HepG2 (cell line): Measurements from ENCODE around the gene CAT. TPM values are rescaled to one million over a fixed set of nuclear protein-coding genes. Genes with fewer than 3 reads are reported as not detected.

ENCODE experiments used
- ATAC-seq: fragments of 200-7000 bp; cut with Tn5 transposase; 3 replicates; pipeline ENCODE4 v1.9.1; 2020; ENCODE audit warnings: mild to moderate bottlenecking, moderate library complexity
- BruUV-seq: library from RNA; stranded (reverse); fragments of 400-500 nt; replicated peaks from 2 replicates; lab custom pipeline; 2021; lab: Mats Ljungman, UMichigan
- CTCF ChIA-PET: fragments of 300-600 bp; formaldehyde crosslinking; extraction: SDS; loops from one replicate; lab custom pipeline; 2021; ENCODE audit warnings: low total read pairs, inconsistent platforms, low intra/inter-chr PET ratio; lab: Yijun Ruan, JAX
- POLR2A ChIA-PET: fragments of 350-600 bp; sonication (Branson Sonifier 250); formaldehyde crosslinking; loops from one replicate; lab custom pipeline; 2020; ENCODE audit warnings: antibody characterized with exemption, inconsistent platforms; lab: Yijun Ruan, JAX
- DNase-seq: peaks from one replicate; pipeline ENCODE4 v3.0.0-alpha.2; 2015; ENCODE audit warnings: low spot score
- FAIRE-seq: peaks from 3 replicates; lab custom pipeline; 2011; peaks lifted over from hg19 to GRCh38; lab: Jason Lieb, UNC
- H2AFZ ChIP-seq: one replicate; pipeline ENCODE4 v1.6.1; 2011; ENCODE audit warnings: low read length, inconsistent platforms
- H3K27ac ChIP-seq: fragments of 300-600 bp; 3 replicates; pipeline ENCODE4 v1.8.0; 2011; ENCODE audit warnings: mixed run types, mild to moderate bottlenecking, mixed read lengths, low read length, inconsistent platforms; ENCODE audit not compliant: insufficient read depth; ENCODE audit errors: extremely low read length
- H3K27me3 ChIP-seq, 2 experiments: fragments of 200-600 bp in 1 of 2; 2 replicates in 1 of 2; 3 replicates in 1 of 2; pipeline versions ENCODE4 v1.6.0 to v1.8.0; 2011; ENCODE audit warnings: low read length in 2 of 2, mild to moderate bottlenecking in 2 of 2, moderate library complexity in 2 of 2, inconsistent platforms in 1 of 2; ENCODE audit not compliant: insufficient read depth in 2 of 2, control insufficient read depth in 1 of 2
- H3K36me3 ChIP-seq, 2 experiments: fragments of 200-600 bp in 1 of 2; replicated peaks in 1 of 2; 2 replicates in 1 of 2; 3 replicates in 1 of 2; pipeline versions ENCODE4 v1.5.1 to v1.8.0; 2011; ENCODE audit warnings: low read length in 2 of 2, inconsistent platforms in 1 of 2; ENCODE audit not compliant: insufficient read depth in 2 of 2, control insufficient read depth in 1 of 2
- H3K4me1 ChIP-seq: 2 replicates; pipeline ENCODE4 v1.5.1; 2012; ENCODE audit warnings: low read length, inconsistent platforms; ENCODE audit not compliant: insufficient read depth
- H3K4me2 ChIP-seq: 2 replicates; pipeline ENCODE4 v1.6.0; 2011; ENCODE audit warnings: low read depth, low read length, inconsistent platforms
- H3K4me3 ChIP-seq, 3 experiments: fragments of 200-600 bp in 1 of 3; sonication (generic), shearing (Covaris generic) in 1 of 3; replicated peaks in 1 of 3; 2 replicates each; pipeline ENCODE4 v1.5.1; 2011 to 2016; ENCODE audit warnings: low read length in 3 of 3, inconsistent platforms in 2 of 3, low read depth in 2 of 3, mild to moderate bottlenecking in 2 of 3, control low read depth in 1 of 3, mixed read lengths in 1 of 3; ENCODE audit not compliant: insufficient read depth in 1 of 3
- H3K79me2 ChIP-seq: one replicate; pipeline ENCODE4 v1.6.1; 2011; ENCODE audit warnings: low read length, inconsistent platforms; ENCODE audit not compliant: insufficient read depth
- H3K9ac ChIP-seq: 2 replicates; pipeline ENCODE4 v1.6.0; 2011; ENCODE audit warnings: mild to moderate bottlenecking, low read depth, low read length, inconsistent platforms; ENCODE audit not compliant: insufficient read depth
- H3K9me3 ChIP-seq: 2 replicates; pipeline ENCODE4 v1.5.1; 2012; ENCODE audit warnings: mild to moderate bottlenecking, low read length
- H4K20me1 ChIP-seq: 2 replicates; pipeline ENCODE4 v1.6.0; 2011; ENCODE audit warnings: inconsistent platforms, mild to moderate bottlenecking, low read length, moderate library complexity; ENCODE audit not compliant: insufficient read depth
- DMAP1 ChIP-seq: IDR thresholded peaks from 2 replicates; pipeline ENCODE4 v1.6.1; 2016
- DR1 ChIP-seq: sonication (generic); formaldehyde crosslinking; IDR thresholded peaks from 2 replicates; pipeline ENCODE4 v1.8.0; 2021; ENCODE audit warnings: mild to moderate bottlenecking, missing genetic modification reagents, inconsistent platforms
- FOXA3 ChIP-seq: IDR thresholded peaks from 2 replicates; pipeline ENCODE4 v1.6.1; 2016; ENCODE audit warnings: missing genetic modification reagents, missing compliant biosample characterization
- GATAD2A ChIP-seq: IDR thresholded peaks from 2 replicates; pipeline ENCODE4 v1.6.1; 2016
- HNF4G ChIP-seq, 2 experiments: sonication (generic) in 1 of 2; formaldehyde crosslinking in 1 of 2; IDR thresholded peaks; 2 replicates each; pipeline versions ENCODE4 v1.4.0 to v1.6.1; 2011 to 2020; ENCODE audit warnings: borderline replicate concordance in 2 of 2, low read depth in 2 of 2, mild to moderate bottlenecking in 2 of 2, low read length in 1 of 2, missing genetic modification reagents in 1 of 2, moderate library complexity in 1 of 2
- NR1H2 ChIP-seq: sonication (generic); formaldehyde crosslinking; IDR thresholded peaks from 2 replicates; pipeline ENCODE4 v1.8.1; 2022; ENCODE audit warnings: low read depth, missing genetic modification reagents, borderline replicate concordance
- PCBP2 ChIP-seq: fragments of 200-400 bp; formaldehyde crosslinking; optimal IDR thresholded peaks from 2 replicates; pipeline ENCODE3; 2018; ENCODE audit warnings: low read length, low read depth; ENCODE audit not compliant: poor library complexity, severe bottlenecking
- TCF7L2 ChIP-seq: IDR thresholded peaks from 2 replicates; pipeline ENCODE4 v1.6.1; 2011; ENCODE audit warnings: mild to moderate bottlenecking, low read depth, low read length, moderate library complexity
- THYN1 ChIP-seq: sonication (generic); formaldehyde crosslinking; IDR thresholded peaks from 2 replicates; pipeline ENCODE4 v1.8.1; 2023; ENCODE audit warnings: low read depth, mild to moderate bottlenecking, moderate library complexity, missing genetic modification reagents, borderline replicate concordance
- ZMYM4 ChIP-seq: sonication (generic); formaldehyde crosslinking; IDR thresholded peaks from 2 replicates; pipeline ENCODE4 v1.8.1; 2023; ENCODE audit warnings: mild to moderate bottlenecking, missing genetic modification reagents
- ZNF12 ChIP-seq: sonication (generic); formaldehyde crosslinking; IDR thresholded peaks from 2 replicates; pipeline ENCODE4 v1.5.0; 2020; ENCODE audit warnings: missing genetic modification reagents
- ZNF24 ChIP-seq: fragments of 450-650 bp; IDR thresholded peaks from 2 replicates; pipeline ENCODE4 v1.6.1; 2017; ENCODE audit warnings: antibody characterized with exemption, mild to moderate bottlenecking
- ZNF367 ChIP-seq: sonication (generic); formaldehyde crosslinking; IDR thresholded peaks from 2 replicates; pipeline ENCODE4 v1.4.0; 2020; ENCODE audit warnings: missing genetic modification reagents, borderline replicate concordance
- ZNF564 ChIP-seq: sonication (generic); formaldehyde crosslinking; IDR thresholded peaks from 2 replicates; pipeline ENCODE4 v1.8.1; 2023; ENCODE audit warnings: mild to moderate bottlenecking, missing genetic modification reagents
- ZNF567 ChIP-seq: sonication (generic); formaldehyde crosslinking; IDR thresholded peaks from 2 replicates; pipeline ENCODE4 v1.8.1; 2023; ENCODE audit warnings: mild to moderate bottlenecking, missing genetic modification reagents, borderline replicate concordance
- ZNF883 ChIP-seq: sonication (generic); formaldehyde crosslinking; IDR thresholded peaks from 2 replicates; pipeline ENCODE4 v1.5.1; 2020; ENCODE audit warnings: mild to moderate bottlenecking, missing genetic modification reagents; ENCODE audit errors: not compliant biosample characterization
- WGBS: methylation state at CpG from one replicate; pipeline ENCODE4 v1.1.6; 2017; ENCODE audit warnings: low lambda C conversion rate; 5-methylcytosine and 5-hydroxymethylcytosine counted together
- in situ Hi-C: cut with HindIII; loops from 2 replicates; pipeline ENCODE4 v1.10.0; 2017; ENCODE audit warnings: low pct_unique_long_range_greater_than_20kb; ENCODE audit not compliant: extremely low pct_ligation_motif_present
- intact Hi-C: fragments of 100-400 bp; cut with micrococcal nuclease; formaldehyde crosslinking; loops from one replicate; pipeline ENCODE4 v1.10.0; 2022; ENCODE audit not compliant: unreplicated experiment
- polyA plus RNA-seq, 8 experiments: library from polyadenylated mRNA; depleted of rRNA in 3 of 8; stranded (reverse) in 7 of 8; unstranded in 1 of 8; fragments of >200 nt; fragmentation: Illumina TruSeq in 4 of 8; extraction: Trizol in 4 of 8; gene quantifications; 2 replicates each; pipeline versions ENCODE4 v1.2.1 to v1.2.3, GENCODE V29; 2011 to 2016; ENCODE audit warnings: low read depth in 4 of 8, missing spikeins in 1 of 8, mixed read lengths in 1 of 8; ENCODE audit not compliant: insufficient read depth in 1 of 8
- total RNA-seq, 5 experiments: library from RNA; depleted of rRNA; stranded (reverse); fragments of >200 nt; fragmentation: Illumina TruSeq; extraction: Trizol; gene quantifications; 2 replicates each; pipeline ENCODE4 v1.2.3, GENCODE V29; 2016; ENCODE audit warnings: low read depth in 1 of 5
- TF ChIP-seq, protein P1 (sequence below): sonication (generic); formaldehyde crosslinking; IDR thresholded peaks from 2 replicates; pipeline ENCODE4 v1.4.0; 2020; ENCODE audit warnings: missing genetic modification reagents
- TF ChIP-seq, protein P2 (sequence below): sonication (generic); formaldehyde crosslinking; IDR thresholded peaks from 2 replicates; pipeline ENCODE4 v1.5.0; 2020; ENCODE audit warnings: missing genetic modification reagents

CAT gene
- total and polyA plus RNA-seq, 2 of the 13 experiments (the other 11 are each of a cell fraction or from before 2014, with no cell fraction given): 107 to 136 TPM

DNA sequence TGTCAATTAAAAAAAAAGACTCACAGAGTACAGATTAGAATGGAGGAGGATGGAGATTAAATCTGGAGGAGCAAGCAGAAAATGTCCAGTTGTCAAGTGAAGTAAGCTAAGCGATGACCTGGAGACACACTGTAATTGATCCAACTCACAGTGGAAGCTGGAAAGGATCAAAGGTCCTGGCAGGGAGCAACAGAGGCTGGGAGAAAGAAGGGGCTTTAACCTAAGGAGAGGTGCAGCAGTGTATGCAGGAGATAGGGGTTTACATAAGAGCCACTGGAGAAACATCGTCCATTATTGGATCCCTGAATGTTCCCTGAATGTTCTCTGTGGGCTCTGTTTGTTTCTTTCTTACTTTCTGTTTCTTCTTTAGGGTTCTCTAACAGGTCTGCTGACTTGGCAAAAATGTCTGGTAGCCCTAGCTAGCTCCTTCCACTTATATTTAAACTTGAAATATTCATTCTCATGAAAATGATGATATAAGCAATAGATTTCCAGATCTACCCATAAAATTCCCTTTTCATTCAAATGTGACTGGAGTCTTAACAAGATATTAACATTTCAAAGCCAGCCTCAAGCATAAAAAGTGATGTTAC lies 30.1 kb upstream of the CAT start (continued):
- TF ChIP-seq GATAD2A (CRISPR knock-in tag) (0 out of 2 replicates have a peak, but pooled peaks have one; percentile 40), ZMYM4 (no peak), FOXA3 (CRISPR knock-in tag) (no peak), HNF4G (IDR thresholded peaks at IDR 0.05; ENCODE audit: borderline replicate concordance, low read depth, low read length) (peak; percentile 56), HNF4G (CRISPR knock-in tag; IDR thresholded peaks at IDR 0.05; ENCODE audit: borderline replicate concordance, low read depth) (no peak)
- TF ChIP-seq, protein P1, sequence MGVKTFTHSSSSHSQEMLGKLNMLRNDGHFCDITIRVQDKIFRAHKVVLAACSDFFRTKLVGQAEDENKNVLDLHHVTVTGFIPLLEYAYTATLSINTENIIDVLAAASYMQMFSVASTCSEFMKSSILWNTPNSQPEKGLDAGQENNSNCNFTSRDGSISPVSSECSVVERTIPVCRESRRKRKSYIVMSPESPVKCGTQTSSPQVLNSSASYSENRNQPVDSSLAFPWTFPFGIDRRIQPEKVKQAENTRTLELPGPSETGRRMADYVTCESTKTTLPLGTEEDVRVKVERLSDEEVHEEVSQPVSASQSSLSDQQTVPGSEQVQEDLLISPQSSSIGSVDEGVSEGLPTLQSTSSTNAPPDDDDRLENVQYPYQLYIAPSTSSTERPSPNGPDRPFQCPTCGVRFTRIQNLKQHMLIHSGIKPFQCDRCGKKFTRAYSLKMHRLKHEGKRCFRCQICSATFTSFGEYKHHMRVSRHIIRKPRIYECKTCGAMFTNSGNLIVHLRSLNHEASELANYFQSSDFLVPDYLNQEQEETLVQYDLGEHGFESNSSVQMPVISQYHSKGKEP (CRISPR knock-in tag): no peak

DNA sequence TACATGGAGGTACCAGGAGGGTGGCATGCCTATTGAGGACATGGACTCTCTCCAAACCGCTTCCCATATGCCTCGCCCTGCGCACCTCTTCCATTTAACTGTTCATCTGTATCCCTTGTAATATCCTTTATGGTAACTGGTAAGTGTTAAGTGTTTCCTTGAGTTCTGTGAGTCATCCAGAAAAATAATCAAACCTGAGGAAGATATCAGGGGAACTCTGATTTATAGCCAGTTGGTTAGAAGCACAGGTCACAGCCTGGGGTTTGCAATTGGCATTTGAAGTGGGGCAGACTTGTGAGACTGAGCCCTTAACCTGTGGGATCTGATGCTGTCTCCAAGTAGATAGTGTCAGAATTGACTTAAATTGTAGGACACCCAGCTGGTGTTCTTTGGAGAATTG lies 27.6 kb upstream of the CAT start:
- Histone ChIP-seq H3K9me3 (peaks cover 24% of the 10 kb centered on the region), H3K27me3 (no peaks in the 10 kb centered on the region), H3K27ac (no peak overlapping the region), H3K79me2 (no peaks in the 10 kb centered on the region), H4K20me1 (no peaks in the 10 kb centered on the region), H3K4me1 (peaks cover 50% of the 10 kb centered on the region), H2AFZ (no peak overlapping the region), H3K36me3 (no peaks in the 10 kb centered on the region), H3K9ac (no peak overlapping the region), H3K4me3 (no peak overlapping the region), H3K4me2 (no peak overlapping the region)
- WGBS: 96% methylated on average over 3 of the region's 3 CpGs
- ATAC-seq (no peak), DNase-seq (no peak), FAIRE-seq (no peak)
- ChIA-PET CTCF (no interaction called here), POLR2A (no interaction called here)
- intact Hi-C loops (no loop called here), in situ Hi-C loops (loop anchor here (10.0 kb wide), 1 partner anchor 64 kb away; no protein-coding TSS in a partner anchor)
- no TSS peak for BruUV-seq
- TF ChIP-seq PCBP2: no peak
- no peak for TF ChIP-seq ZNF12 (CRISPR knock-in tag)
- no peak for TF ChIP-seq ZNF24
- TF ChIP-seq ZNF883 (CRISPR knock-in tag): no peak
- TF ChIP-seq THYN1 (CRISPR knock-in tag): no peak
- no peak for TF ChIP-seq ZNF564 (CRISPR knock-in tag)
- no peak for TF ChIP-seq ZNF367 (CRISPR knock-in tag)
- no peak for TF ChIP-seq TCF7L2
- TF ChIP-seq ZNF567 (CRISPR knock-in tag): no peak
- no peak for TF ChIP-seq DR1
- no peak for TF ChIP-seq DMAP1 (CRISPR knock-in tag)
- TF ChIP-seq, protein P2, sequence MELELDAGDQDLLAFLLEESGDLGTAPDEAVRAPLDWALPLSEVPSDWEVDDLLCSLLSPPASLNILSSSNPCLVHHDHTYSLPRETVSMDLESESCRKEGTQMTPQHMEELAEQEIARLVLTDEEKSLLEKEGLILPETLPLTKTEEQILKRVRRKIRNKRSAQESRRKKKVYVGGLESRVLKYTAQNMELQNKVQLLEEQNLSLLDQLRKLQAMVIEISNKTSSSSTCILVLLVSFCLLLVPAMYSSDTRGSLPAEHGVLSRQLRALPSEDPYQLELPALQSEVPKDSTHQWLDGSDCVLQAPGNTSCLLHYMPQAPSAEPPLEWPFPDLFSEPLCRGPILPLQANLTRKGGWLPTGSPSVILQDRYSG (CRISPR knock-in tag): no peak
- TF ChIP-seq NR1H2: no peak
